SIG-M5 (cell line): ENCODE measurements around the gene BMP7.

ENCODE experiments used
- DNase-seq: peaks from one replicate; lab custom pipeline; 2025; lab: John Stamatoyannopoulos, UW

BMP7 gene

DNA sequence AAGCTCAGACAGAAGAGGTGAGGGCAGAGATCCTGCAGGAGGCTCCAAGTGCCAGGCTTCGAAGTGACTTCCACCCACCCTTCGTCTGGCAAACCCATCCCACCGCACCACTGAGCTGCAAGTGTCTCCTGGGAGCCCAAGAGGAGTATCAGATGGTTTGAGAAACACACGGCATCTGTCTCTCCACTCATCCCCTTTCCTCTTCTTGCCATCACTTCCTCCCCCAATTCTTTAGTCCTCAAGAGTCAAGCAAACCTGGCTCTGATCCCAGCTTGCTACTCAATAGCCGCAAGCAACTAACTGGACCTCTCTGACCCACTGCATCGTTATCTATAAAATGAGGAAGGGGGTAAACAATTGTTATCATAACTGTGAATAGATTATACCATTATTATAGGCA lies 142.1 kb downstream of the BMP7 start:
- no peak for DNase-seq

DNA sequence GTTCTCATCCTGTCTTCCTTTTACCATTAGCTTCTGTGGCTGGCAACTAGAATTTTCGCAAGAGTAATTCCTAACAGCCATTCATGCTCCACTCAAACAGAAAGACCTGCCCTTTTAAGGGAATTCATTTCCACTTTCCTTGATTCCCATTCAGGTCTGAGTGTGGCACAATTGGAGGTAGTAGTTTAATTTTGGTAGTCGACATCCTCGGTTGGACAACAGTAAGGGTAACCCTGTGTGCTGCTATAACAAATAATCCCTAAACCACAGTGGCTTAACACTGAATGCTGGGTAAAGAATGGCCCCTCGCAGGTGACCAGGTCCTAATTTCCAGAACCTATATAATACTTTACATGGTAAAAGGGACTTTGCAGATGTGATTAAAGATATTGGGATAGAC lies 142.9 kb downstream of the BMP7 start:
- DNase-seq, result no peak

DNA sequence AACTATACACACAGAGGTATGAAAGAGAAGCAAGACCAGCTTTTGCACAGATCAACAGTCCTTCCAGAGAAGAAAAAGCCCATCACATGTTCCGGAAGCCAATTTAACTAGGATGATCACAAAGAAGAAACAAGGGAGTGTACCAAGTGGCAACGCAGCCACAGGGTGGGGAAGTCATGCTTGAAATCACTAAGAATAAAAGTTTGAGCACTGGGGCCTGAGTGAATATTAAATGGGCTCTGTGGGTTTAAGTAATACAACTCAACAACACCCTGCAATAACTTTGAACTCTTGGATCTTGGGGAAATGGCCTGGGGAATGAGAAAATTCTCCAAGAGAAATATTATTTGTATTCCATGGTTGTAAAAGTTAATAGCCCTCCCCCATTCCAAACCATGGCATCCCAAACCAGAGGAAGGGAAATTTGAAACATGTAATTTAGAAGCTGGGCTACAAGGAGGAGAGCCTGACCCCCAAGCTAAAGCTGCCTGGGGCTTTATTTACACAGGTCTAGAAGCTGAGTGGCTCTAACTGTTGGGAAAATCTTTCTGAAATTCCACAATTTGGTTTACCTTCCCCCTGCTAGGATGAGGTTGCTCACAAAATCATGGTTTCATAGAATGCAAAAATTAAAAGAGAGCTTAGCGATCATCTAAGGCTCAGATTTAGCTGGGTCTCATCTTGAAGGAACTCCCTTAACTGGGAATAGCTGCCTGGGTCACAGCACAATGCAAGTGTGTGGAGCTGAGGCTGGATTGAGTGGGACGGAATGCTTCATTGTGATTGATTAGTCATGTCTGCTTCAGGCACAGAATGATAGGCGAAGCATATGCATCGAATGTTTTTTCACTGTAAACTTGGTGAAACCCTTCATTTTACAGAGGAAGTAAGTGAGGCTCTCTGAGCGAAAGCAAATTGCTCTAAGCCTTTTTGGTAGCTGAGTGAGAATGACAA lies 143.6 kb downstream of the BMP7 start:
- DNase-seq, result no peak

DNA sequence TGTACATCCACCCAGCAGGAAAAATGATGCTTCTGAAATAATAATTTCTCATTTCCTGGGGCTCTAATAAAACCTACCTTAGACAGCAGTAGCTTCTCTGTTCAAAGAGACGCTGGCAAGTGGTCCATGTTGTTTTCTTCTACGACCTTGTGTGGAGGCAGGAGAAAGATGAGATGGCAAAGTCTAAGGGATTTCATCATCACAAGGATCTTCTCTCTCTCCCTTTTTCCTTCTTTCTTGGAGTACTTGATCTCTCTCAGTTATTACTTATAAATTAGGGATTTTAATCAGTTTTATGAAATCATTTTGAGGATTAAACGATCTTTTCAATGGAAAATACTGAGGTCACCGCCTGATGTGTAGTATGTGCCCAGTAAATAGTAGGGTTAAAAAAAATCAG lies 147.5 kb downstream of the BMP7 start:
- no peak for DNase-seq
